ENCODE data around the gene KLF2. TPM values are rescaled to one million over a fixed set of nuclear protein-coding genes. Genes with fewer than 3 reads are reported as not detected.

Gene KLF2
- total and polyA plus RNA-seq, 7 experiments from 2014 or later = 119 to 630 (median 445) TPM

DNA sequence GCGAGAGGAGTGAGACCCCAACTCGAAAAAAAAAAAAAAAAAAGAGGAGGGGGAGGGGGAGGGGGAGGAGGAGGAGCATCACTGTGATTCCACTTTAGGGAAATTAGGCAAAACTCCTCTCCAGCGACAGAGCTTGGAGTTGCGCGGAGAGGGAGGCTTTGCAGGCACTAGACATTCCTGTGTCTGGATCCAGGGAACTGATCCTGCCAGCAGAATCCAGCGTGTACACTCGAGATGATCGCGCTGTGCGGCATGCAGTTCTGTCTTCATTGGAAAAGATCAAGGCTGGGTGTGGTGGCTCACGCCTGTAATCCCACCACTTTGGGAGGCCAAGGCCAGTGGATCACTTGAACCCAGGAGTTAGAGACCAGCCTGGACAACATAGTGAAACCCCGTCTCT is 29.6 kb upstream of the KLF2 start:
- Mint-ChIP-seq H3K4me1 (peaks cover 0 to 4% (median 0%) of the 10 kb centered on the region in 7 donors), H3K4me3 (no peak overlapping the region), H3K36me3 (no peaks in the 10 kb centered on the region), H3K27ac (no peak overlapping the region), H3K9me3 (peaks cover 0 to 3% (median 0%) of the 10 kb centered on the region in 11 donors), H3K27me3 (peaks cover 0 to 25% (median 0%) of the 10 kb centered on the region in 5 donors)
- DNase-seq = no peak
- Histone ChIP-seq H3K4me1 (ENCODE audit: control insufficient read depth in 2 of 2, insufficient read depth in 2 of 2, low read length in 2 of 2) (no peaks in the 10 kb centered on the region), H3K36me3 (ENCODE audit: control insufficient read depth in 2 of 3, insufficient read depth in 3 of 3, low read length in 3 of 3) (no peaks in the 10 kb centered on the region), H3K4me3 (ENCODE audit: low read length) (no peak overlapping the region), H3K27ac (ENCODE audit: low read depth, low read length) (no peak overlapping the region), H3K27me3 (ENCODE audit: control insufficient read depth in 2 of 2, insufficient read depth in 2 of 2, low read length in 2 of 2) (no peaks in the 10 kb centered on the region), H3K9me3 (ENCODE audit: control insufficient read depth in 2 of 3, low read length in 3 of 3) (no peaks in the 10 kb centered on the region)
- CTCF ChIA-PET = interaction anchor here (0.6 kb wide), 1 partner anchor 876 kb away, joined by 3 read pairs; no protein-coding TSS in a partner anchor
- POLR2A ChIA-PET = no interaction called here
- intact Hi-C loops (cut with micrococcal nuclease) = no loop called here
- no peak for ATAC-seq

DNA sequence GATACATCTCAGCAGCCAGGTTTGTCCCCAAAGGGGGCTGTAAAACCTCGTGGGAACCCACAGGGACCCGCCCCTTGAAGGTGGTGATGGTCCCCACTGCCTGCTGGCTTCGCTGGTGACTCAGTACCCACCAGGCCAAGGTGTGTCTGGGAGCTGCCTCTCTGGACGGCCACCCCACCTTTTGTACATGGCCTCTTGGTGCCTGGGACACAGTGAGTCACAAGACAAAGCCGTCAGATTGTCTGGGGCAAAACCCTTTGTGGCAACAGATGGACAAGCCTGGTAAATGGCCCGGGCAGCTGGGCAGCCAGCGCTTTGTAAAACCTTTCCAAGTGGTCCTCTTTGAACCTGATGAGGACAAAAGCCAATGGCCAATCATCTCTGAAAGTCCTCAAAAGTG is 27.9 kb upstream of the KLF2 start:
- no peak overlapping the region for H3K4me3 ChIP-seq (ENCODE audit: low read length)
- ChIA-PET POLR2A (no interaction called here), CTCF (no interaction called here)
- Mint-ChIP-seq H3K27ac (peak overlapping the region in 1 of 9 donors; percentile 36), H3K36me3 (no peaks in the 10 kb centered on the region), H3K4me1 (peaks cover 0 to 4% (median 0%) of the 10 kb centered on the region in 7 donors), H3K9me3 (peaks cover 0 to 3% (median 0%) of the 10 kb centered on the region in 11 donors), H3K27me3 (peaks cover 0 to 17% (median 0%) of the 10 kb centered on the region in 5 donors), H3K4me3 (no peak overlapping the region)
- H3K27me3 ChIP-seq (ENCODE audit: control insufficient read depth in 2 of 2, insufficient read depth in 2 of 2, low read length in 2 of 2) = no peaks in the 10 kb centered on the region
- H3K27ac ChIP-seq (ENCODE audit: low read depth, low read length) = no peak overlapping the region
- no peaks in the 10 kb centered on the region for H3K9me3 ChIP-seq (ENCODE audit: control insufficient read depth in 2 of 3, low read length in 3 of 3)
- no peaks in the 10 kb centered on the region for H3K4me1 ChIP-seq (ENCODE audit: control insufficient read depth in 2 of 2, insufficient read depth in 2 of 2, low read length in 2 of 2)
- no peak for ATAC-seq
- no peak for DNase-seq
- no peaks in the 10 kb centered on the region for H3K36me3 ChIP-seq (ENCODE audit: control insufficient read depth in 2 of 3, insufficient read depth in 3 of 3, low read length in 3 of 3)
- intact Hi-C loops (cut with micrococcal nuclease) = no loop called here

GRCh38 chr19:16297575-16298178 is 26.9 kb upstream of the KLF2 start:
- Mint-ChIP-seq H3K27me3 (peaks cover 0 to 17% (median 0%) of the 10 kb centered on the region in 5 donors), H3K27ac (no peak overlapping the region), H3K36me3 (no peaks in the 10 kb centered on the region), H3K4me3 (no peak overlapping the region), H3K4me1 (peaks cover 0 to 4% (median 0%) of the 10 kb centered on the region in 7 donors), H3K9me3 (peaks cover 0 to 3% (median 0%) of the 10 kb centered on the region in 11 donors)
- no peak overlapping the region for H3K27ac ChIP-seq (ENCODE audit: low read depth, low read length)
- ChIA-PET CTCF (no interaction called here), POLR2A (interaction anchor here (0.6 kb wide), 1 partner anchor 754 kb away, joined by 7 read pairs; no protein-coding TSS in a partner anchor)
- ATAC-seq = no peak
- H3K36me3 ChIP-seq (ENCODE audit: control insufficient read depth in 2 of 3, insufficient read depth in 3 of 3, low read length in 3 of 3) = no peaks in the 10 kb centered on the region
- no peaks in the 10 kb centered on the region for H3K27me3 ChIP-seq (ENCODE audit: control insufficient read depth in 2 of 2, insufficient read depth in 2 of 2, low read length in 2 of 2)
- H3K4me3 ChIP-seq (ENCODE audit: low read length) = no peak overlapping the region
- no peaks in the 10 kb centered on the region for H3K9me3 ChIP-seq (ENCODE audit: control insufficient read depth in 2 of 3, low read length in 3 of 3)
- intact Hi-C loops (cut with micrococcal nuclease) = loop anchor here in 1 of 2 donors (2.0 kb wide), 1 partner anchor 15 kb away; no protein-coding TSS in a partner anchor
- H3K4me1 ChIP-seq (ENCODE audit: control insufficient read depth in 2 of 2, insufficient read depth in 2 of 2, low read length in 2 of 2) = no peaks in the 10 kb centered on the region
- no peak for DNase-seq

DNA sequence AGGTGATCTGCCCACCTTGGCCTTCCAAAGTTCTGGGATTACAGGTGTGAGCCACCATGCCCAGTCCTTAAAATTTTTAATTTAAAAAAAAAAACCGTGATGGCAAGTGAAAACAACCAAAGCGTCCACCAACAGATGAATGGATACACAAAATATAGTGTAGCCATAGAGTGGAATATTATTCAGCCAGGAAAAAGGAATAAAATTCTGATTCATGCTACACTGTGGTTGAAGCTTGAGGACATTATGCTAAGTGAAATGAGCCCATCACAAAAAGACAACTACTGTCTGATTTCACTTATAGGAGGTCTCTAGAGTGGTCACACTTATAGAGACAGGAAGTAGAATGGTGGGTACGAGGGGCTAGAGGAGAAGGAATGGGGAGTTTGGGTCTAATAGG is 26.3 kb upstream of the KLF2 start:
- Mint-ChIP-seq H3K27me3 (peaks cover 0 to 10% (median 0%) of the 10 kb centered on the region in 5 donors), H3K4me3 (no peak overlapping the region), H3K9me3 (peaks cover 0 to 3% (median 0%) of the 10 kb centered on the region in 11 donors), H3K36me3 (no peaks in the 10 kb centered on the region), H3K27ac (no peak overlapping the region), H3K4me1 (peaks cover 0 to 2% (median 0%) of the 10 kb centered on the region in 7 donors)
- DNase-seq (no peak), ATAC-seq (no peak)
- no peak overlapping the region for H3K4me3 ChIP-seq (ENCODE audit: low read length)
- ChIA-PET CTCF (no interaction called here), POLR2A (interaction anchor here (0.6 kb wide), 1 partner anchor 753 kb away, joined by 7 read pairs; no protein-coding TSS in a partner anchor)
- no peaks in the 10 kb centered on the region for H3K27me3 ChIP-seq (ENCODE audit: control insufficient read depth in 2 of 2, insufficient read depth in 2 of 2, low read length in 2 of 2)
- no peaks in the 10 kb centered on the region for H3K4me1 ChIP-seq (ENCODE audit: control insufficient read depth in 2 of 2, insufficient read depth in 2 of 2, low read length in 2 of 2)
- intact Hi-C loops (cut with micrococcal nuclease) = loop anchor here in 1 of 2 donors (2.0 kb wide), 1 partner anchor 16 kb away; no protein-coding TSS in a partner anchor
- H3K9me3 ChIP-seq (ENCODE audit: control insufficient read depth in 2 of 3, low read length in 3 of 3) = no peaks in the 10 kb centered on the region
- H3K36me3 ChIP-seq (ENCODE audit: control insufficient read depth in 2 of 3, insufficient read depth in 3 of 3, low read length in 3 of 3) = no peaks in the 10 kb centered on the region
- H3K27ac ChIP-seq (ENCODE audit: low read depth, low read length) = no peak overlapping the region

DNA sequence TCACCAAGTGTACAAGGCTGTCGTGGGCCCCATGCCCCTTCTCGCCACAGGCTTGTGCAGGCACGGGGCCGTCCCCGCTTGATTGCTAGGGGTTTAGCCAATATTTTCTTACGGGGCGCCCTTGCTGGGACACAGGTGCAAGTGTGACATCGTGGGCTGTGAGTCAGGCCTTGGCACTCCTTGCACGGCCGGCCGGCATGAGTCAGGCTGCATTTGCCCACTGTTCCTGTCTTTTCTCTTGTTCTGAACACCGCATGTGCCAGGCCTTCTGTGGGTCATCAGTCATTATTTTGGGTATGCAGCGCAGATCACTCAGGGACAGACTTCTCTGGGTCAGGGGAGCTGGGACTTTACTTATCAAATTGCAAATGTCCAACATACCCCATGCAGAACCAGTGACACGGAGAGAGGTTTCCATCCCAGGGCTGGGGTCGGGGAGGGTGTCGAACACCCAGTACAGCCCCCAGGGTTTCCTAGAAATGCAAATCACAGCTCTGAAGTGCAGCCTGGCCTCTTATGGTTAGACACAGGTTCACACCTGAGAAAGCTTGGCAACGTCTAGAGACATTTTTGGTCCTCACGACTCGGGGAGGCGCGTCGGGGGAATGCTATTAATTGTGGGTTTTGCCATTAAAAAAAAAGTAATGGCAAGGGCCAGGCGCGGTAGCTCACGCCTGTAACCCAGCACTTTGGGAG is 22.5 kb upstream of the KLF2 start:
- Histone ChIP-seq H3K9me3 (ENCODE audit: control insufficient read depth in 2 of 3, low read length in 3 of 3) (no peaks in the 10 kb centered on the region), H3K4me3 (ENCODE audit: low read length) (no peak overlapping the region), H3K27me3 (ENCODE audit: control insufficient read depth in 2 of 2, insufficient read depth in 2 of 2, low read length in 2 of 2) (no peaks in the 10 kb centered on the region), H3K27ac (ENCODE audit: low read depth, low read length) (no peak overlapping the region), H3K4me1 (ENCODE audit: control insufficient read depth in 2 of 2, insufficient read depth in 2 of 2, low read length in 2 of 2) (no peaks in the 10 kb centered on the region), H3K36me3 (ENCODE audit: control insufficient read depth in 2 of 3, insufficient read depth in 3 of 3, low read length in 3 of 3) (no peaks in the 10 kb centered on the region)
- Mint-ChIP-seq H3K4me3 (no peak overlapping the region), H3K27ac (no peak overlapping the region), H3K4me1 (peaks cover 0 to 3% (median 0%) of the 10 kb centered on the region in 7 donors), H3K9me3 (peaks cover 0 to 3% (median 0%) of the 10 kb centered on the region in 11 donors), H3K36me3 (no peaks in the 10 kb centered on the region), H3K27me3 (peaks cover 0 to 13% (median 0%) of the 10 kb centered on the region in 5 donors)
- POLR2A ChIA-PET = no interaction called here
- CTCF ChIA-PET = no interaction called here
- no peak for ATAC-seq
- DNase-seq = no peak
- intact Hi-C loops (cut with micrococcal nuclease) = no loop called here

DNA sequence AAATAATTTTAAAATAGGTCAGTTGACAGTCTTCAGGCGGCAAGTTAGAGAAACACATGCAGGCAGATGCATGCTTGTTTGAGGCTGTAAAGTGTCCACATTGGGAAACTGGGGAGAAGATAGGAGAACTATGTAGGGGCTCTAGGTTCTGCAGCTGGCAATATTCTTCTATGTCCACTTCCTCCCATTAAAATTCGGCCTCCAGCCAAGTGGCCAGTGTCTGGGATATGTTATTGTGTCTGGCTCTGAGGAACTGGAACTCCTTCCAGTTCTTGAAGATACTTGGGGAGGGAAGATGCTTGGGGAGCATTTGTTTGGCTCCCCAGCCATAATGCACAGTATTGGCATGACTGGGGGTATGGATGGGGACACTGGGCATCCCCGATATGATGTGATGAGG is 20.9 kb upstream of the KLF2 start:
- H3K27ac Mint-ChIP-seq = peak overlapping the region in 2 of 9 donors; percentile 20 to 59
- peaks cover 0 to 4% (median 0%) of the 10 kb centered on the region in 7 donors for H3K4me1 Mint-ChIP-seq
- intact Hi-C loops (cut with micrococcal nuclease) = no loop called here
- H3K27me3 ChIP-seq (ENCODE audit: control insufficient read depth in 2 of 2, insufficient read depth in 2 of 2, low read length in 2 of 2) = no peaks in the 10 kb centered on the region
- no peaks in the 10 kb centered on the region for H3K4me1 ChIP-seq (ENCODE audit: control insufficient read depth in 2 of 2, insufficient read depth in 2 of 2, low read length in 2 of 2)
- ATAC-seq (no peak), DNase-seq (no peak)
- no peaks in the 10 kb centered on the region for H3K9me3 ChIP-seq (ENCODE audit: control insufficient read depth in 2 of 3, low read length in 3 of 3)
- H3K4me3 Mint-ChIP-seq = no peak overlapping the region
- H3K27me3 Mint-ChIP-seq = peaks cover 0 to 8% (median 0%) of the 10 kb centered on the region in 5 donors
- no peak overlapping the region for H3K27ac ChIP-seq (ENCODE audit: low read depth, low read length)
- no peaks in the 10 kb centered on the region for H3K36me3 ChIP-seq (ENCODE audit: control insufficient read depth in 2 of 3, insufficient read depth in 3 of 3, low read length in 3 of 3)
- H3K9me3 Mint-ChIP-seq = peaks cover 0 to 2% (median 0%) of the 10 kb centered on the region in 11 donors
- peaks cover 0 to 4% (median 0%) of the 10 kb centered on the region in 5 donors for H3K36me3 Mint-ChIP-seq
- ChIA-PET POLR2A (interaction anchor here (0.7 to 0.9 kb wide), 2 partner anchors 20 to 79 kb away, joined by 3 read pairs; partner anchors contain the start of gene KLF2), CTCF (interaction anchor here (0.6 kb wide), 1 partner anchor 113 kb away, joined by 4 read pairs; no protein-coding TSS in a partner anchor)
- H3K4me3 ChIP-seq (ENCODE audit: low read length) = no peak overlapping the region

Data from naive thymus-derived CD4-positive, alpha-beta T cell (primary cell).